ENCODE results near the gene VAPB. TPM values are rescaled to one million over a fixed set of nuclear protein-coding genes. Genes with fewer than 3 reads are reported as not detected.

Gene VAPB
- total RNA-seq, 1 experiment from 2014 or later = 61.2 TPM

DNA sequence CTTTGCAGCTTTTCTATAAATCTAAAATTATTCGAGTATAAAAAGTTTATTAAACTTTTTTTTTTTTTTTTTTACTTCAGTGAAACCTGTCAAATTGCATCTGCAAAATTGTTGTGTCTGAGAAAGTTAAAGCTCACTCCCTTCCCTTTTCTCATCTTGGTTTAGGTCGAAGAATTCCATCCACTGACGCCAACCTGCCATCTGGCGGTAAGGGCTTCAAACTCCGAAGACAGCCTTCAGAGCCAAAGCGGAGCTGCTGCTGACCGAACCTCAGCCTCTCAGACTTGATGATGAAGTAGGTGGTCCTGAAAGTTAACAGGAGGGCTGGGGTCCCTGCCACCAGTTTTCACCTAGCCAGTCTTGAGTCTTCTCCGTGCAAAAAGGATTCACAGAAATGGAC lies 29.6 kb upstream of the VAPB start:
- Mint-ChIP-seq H3K4me3 (ENCODE audit: unreplicated experiment) (no peak overlapping the region), H3K27me3 (ENCODE audit: insufficient read depth, unreplicated experiment) (no peaks in the 10 kb centered on the region), H3K27ac (ENCODE audit: low read depth, unreplicated experiment) (no peak overlapping the region), H3K36me3 (ENCODE audit: insufficient read depth, unreplicated experiment) (peaks cover 72% of the 10 kb centered on the region), H3K9me3 (ENCODE audit: unreplicated experiment) (no peaks in the 10 kb centered on the region), H3K4me1 (ENCODE audit: insufficient read depth, unreplicated experiment) (no peaks in the 10 kb centered on the region)
- intact Hi-C loops (cut with micrococcal nuclease) = no loop called here
- TF ChIP-seq, protein P1, sequence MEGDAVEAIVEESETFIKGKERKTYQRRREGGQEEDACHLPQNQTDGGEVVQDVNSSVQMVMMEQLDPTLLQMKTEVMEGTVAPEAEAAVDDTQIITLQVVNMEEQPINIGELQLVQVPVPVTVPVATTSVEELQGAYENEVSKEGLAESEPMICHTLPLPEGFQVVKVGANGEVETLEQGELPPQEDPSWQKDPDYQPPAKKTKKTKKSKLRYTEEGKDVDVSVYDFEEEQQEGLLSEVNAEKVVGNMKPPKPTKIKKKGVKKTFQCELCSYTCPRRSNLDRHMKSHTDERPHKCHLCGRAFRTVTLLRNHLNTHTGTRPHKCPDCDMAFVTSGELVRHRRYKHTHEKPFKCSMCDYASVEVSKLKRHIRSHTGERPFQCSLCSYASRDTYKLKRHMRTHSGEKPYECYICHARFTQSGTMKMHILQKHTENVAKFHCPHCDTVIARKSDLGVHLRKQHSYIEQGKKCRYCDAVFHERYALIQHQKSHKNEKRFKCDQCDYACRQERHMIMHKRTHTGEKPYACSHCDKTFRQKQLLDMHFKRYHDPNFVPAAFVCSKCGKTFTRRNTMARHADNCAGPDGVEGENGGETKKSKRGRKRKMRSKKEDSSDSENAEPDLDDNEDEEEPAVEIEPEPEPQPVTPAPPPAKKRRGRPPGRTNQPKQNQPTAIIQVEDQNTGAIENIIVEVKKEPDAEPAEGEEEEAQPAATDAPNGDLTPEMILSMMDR (IDR thresholded peaks at IDR 0.05; ENCODE audit: unreplicated experiment) = no peak
- POLR2A ChIA-PET = no interaction called here
- CTCF ChIA-PET = interaction anchor here (1.3 kb wide), 1 partner anchor 11 kb away, joined by 3 read pairs; no protein-coding TSS in a partner anchor
- no TSS peak for BruUV-seq (replicated peaks)
- no peak for DNase-seq (ENCODE audit: unreplicated experiment)

- H3K4me1 Mint-ChIP-seq (ENCODE audit: insufficient read depth, unreplicated experiment) = no peaks in the 10 kb centered on the region
- H3K27ac Mint-ChIP-seq (ENCODE audit: low read depth, unreplicated experiment) = no peak overlapping the region
These were observed 28.1 kb upstream of the VAPB start for GRCh38 chr20:58360936-58361335.

DNA sequence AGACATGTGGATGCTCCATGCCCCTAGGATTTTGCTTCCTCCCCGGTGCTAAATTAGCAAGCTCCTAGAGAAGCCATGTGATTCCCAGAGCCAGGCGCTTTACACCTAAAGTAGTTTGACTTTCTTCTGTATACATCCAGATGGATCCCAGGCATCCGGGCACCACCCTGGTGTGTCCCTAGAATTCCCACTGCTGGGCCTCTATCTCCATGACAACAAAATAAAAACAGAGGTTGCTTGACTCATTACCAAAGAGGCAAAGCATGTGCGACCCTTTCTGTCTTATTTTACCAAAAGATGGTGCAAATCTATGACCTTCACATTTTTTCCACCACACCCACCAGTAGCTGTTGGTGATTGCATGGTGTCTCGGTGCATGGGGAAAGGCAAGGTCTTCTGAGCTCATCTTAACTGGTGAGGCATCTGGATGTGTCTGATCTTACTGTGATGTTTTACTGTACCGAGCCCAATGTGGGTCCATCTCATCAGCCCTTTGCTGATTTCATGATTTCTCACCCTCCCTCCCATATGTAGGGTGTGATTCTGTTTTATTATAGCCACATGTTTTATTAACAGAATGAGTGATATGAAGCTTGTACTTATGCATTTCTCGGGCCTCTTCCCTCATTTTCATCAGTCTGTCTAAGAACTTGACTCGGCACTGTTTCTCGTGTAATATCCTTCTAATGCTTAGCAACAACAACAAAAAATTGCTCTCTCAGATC lies 27.4 kb upstream of the VAPB start:
- no peaks in the 10 kb centered on the region for H3K9me3 Mint-ChIP-seq (ENCODE audit: unreplicated experiment)
- no peaks in the 10 kb centered on the region for H3K4me1 Mint-ChIP-seq (ENCODE audit: insufficient read depth, unreplicated experiment)
- DNase-seq (ENCODE audit: unreplicated experiment) = peak; percentile 1
- peaks cover 68% of the 10 kb centered on the region for H3K36me3 Mint-ChIP-seq (ENCODE audit: insufficient read depth, unreplicated experiment)
- TF ChIP-seq, protein P1 (IDR thresholded peaks at IDR 0.05; ENCODE audit: unreplicated experiment) = no peak
- no TSS peak for BruUV-seq (replicated peaks)
- ChIA-PET CTCF (interaction anchor here (0.6 to 1.4 kb wide), 8 partner anchors 13 to 1969 kb away, joined by 3 to 8 read pairs (median 3); no protein-coding TSS in a partner anchor), POLR2A (interaction anchor here (0.7 to 2.0 kb wide), 4 partner anchors 9 to 801 kb away, joined by 3 to 6 read pairs (median 3); partner anchors contain the start of gene PCK1)
- intact Hi-C loops (cut with micrococcal nuclease) = no loop called here
- no peak overlapping the region for H3K4me3 Mint-ChIP-seq (ENCODE audit: unreplicated experiment)
- H3K27me3 Mint-ChIP-seq (ENCODE audit: insufficient read depth, unreplicated experiment) = no peaks in the 10 kb centered on the region
- no peak overlapping the region for H3K27ac Mint-ChIP-seq (ENCODE audit: low read depth, unreplicated experiment)

More at GRCh38 chr20:58360936-58361335, 28.1 kb upstream of the VAPB start:
- POLR2A ChIA-PET = interaction anchor here (0.6 to 2.0 kb wide), 6 partner anchors 8 to 800 kb away, joined by 3 to 6 read pairs (median 4); partner anchors contain the start of gene PCK1
- Mint-ChIP-seq H3K36me3 (ENCODE audit: insufficient read depth, unreplicated experiment) (peaks cover 69% of the 10 kb centered on the region), H3K9me3 (ENCODE audit: unreplicated experiment) (no peaks in the 10 kb centered on the region), H3K27me3 (ENCODE audit: insufficient read depth, unreplicated experiment) (no peaks in the 10 kb centered on the region), H3K4me3 (ENCODE audit: unreplicated experiment) (no peak overlapping the region)
- DNase-seq (ENCODE audit: unreplicated experiment) = no peak
- TF ChIP-seq, protein P1 (IDR thresholded peaks at IDR 0.05; ENCODE audit: unreplicated experiment) = no peak
- BruUV-seq (replicated peaks) = no TSS peak
- intact Hi-C loops (cut with micrococcal nuclease) = no loop called here
- CTCF ChIA-PET = interaction anchor here (0.6 to 1.4 kb wide), 6 partner anchors 12 to 1133 kb away, joined by 3 to 8 read pairs (median 3); no protein-coding TSS in a partner anchor

DNA sequence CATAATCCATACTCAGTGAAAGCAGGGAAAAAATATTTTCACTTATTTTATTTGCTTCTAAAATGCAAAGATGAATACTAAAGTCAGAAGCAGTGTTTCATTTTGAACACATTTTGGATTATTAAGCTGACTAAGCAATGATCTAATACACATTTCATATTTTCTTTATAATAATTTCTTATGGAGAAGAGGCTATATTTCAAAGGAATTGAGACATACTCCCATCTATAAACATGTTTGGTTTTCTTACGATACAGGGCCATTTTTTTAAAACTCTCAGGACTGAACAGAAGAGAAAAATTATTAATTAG lies 26.9 kb upstream of the VAPB start:
- ChIA-PET CTCF (interaction anchor here (0.8 kb wide), 1 partner anchor 23 kb away, joined by 3 read pairs; no protein-coding TSS in a partner anchor), POLR2A (interaction anchor here (2.0 kb wide), 1 partner anchor 9 kb away, joined by 6 read pairs; no protein-coding TSS in a partner anchor)
- Mint-ChIP-seq H3K27ac (ENCODE audit: low read depth, unreplicated experiment) (no peak overlapping the region), H3K4me1 (ENCODE audit: insufficient read depth, unreplicated experiment) (no peaks in the 10 kb centered on the region), H3K36me3 (ENCODE audit: insufficient read depth, unreplicated experiment) (peaks cover 68% of the 10 kb centered on the region), H3K27me3 (ENCODE audit: insufficient read depth, unreplicated experiment) (no peaks in the 10 kb centered on the region), H3K4me3 (ENCODE audit: unreplicated experiment) (no peak overlapping the region), H3K9me3 (ENCODE audit: unreplicated experiment) (no peaks in the 10 kb centered on the region)
- no TSS peak for BruUV-seq (replicated peaks)
- DNase-seq (ENCODE audit: unreplicated experiment) = no peak
- TF ChIP-seq, protein P1 (IDR thresholded peaks at IDR 0.05; ENCODE audit: unreplicated experiment) = no peak
- intact Hi-C loops (cut with micrococcal nuclease) = no loop called here
